Right hindlimb (tissue), 1 donor: ENCODE measurements around the gene MTFR1L.

Experiments
- DNase-seq: peaks from one replicate; pipeline ENCODE4 v3.0.0-alpha.2; 2018

Gene MTFR1L

DNA sequence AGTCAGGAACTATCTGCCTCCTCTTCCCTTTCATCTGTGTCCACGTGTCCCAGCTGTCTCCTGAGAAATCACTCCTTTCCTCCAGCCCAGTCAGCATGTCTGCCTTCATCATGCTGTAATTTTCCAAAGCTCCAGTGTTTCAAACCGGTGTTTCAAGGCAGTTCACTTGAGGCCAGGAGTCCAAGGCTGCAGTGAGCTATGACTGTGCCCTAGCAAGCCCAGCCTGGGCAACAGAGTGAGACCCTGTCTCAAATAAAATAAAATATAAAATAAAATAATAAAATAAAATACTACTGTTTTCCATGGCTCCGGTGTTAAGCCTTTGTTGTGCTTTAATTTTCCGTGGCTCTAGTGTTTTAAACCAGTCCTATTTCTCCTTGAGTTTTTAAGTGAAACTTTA, 27.6 kb upstream of the MTFR1L start:
- no peak for DNase-seq

DNA sequence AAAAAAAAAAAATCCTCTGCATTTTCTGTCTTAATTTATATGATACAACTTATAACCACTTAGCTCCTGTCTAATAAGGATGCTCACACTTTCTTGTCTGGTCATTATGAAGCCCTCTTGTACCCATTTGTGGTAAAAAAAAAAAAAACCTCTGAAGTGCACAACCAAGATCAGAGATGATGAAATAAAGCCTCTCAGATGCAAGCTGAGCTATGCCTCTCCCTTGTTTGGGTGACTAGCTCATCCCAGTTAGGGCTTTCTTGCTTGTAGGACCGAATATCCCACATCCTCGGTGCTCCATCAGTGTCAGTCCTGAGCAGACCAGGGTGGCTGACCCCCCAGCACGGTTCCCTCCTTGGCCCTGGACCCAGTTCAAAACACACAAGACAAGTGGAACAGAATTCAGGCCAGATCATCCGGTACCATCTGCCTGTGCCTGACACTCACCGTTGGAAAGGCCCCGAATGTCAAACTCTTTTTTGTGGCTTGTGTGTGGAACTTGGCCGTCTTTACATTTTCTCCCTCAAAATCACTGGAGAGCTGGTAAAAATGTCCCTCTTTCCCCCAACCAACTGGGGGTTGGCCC, 26.1 kb upstream of the MTFR1L start:
- no peak for DNase-seq

DNA sequence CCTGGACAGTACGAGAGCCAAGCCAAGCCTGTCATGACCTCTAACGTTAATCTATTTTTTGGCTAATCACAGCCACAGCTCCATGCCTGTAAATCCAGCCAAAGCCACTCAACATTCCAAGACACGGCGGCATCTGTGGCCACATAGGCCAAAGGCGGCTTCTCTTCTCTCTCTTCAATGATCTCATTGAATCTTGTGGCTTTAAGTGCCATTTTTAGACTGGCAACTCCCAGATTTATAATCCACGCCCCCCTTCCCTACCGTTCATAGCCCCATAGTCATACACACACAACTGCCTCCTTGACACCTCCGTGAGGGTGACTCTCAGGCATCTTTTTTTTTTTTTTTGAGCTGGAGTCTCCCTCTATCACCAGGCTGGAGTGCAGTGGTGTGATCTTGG, 25.4 kb upstream of the MTFR1L start:
- no peak for DNase-seq

DNA sequence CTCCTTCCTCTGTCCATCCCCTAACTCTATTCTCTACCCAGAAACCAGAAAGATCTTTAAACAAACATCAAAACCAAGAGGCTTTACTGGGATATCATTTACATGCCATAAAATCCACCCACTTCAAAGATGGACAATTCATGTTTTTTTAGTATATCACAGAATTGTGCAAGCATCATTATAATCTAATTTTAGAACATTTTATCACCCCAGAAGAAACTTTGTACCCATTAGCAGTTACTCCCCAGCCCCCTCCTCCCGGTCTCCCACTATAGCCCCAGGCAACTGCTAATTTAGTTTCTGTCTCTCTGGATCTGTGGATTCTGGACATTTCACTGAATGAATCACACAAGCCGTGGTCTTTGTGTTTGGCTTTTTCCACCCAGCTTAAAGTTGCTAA, 24.5 kb upstream of the MTFR1L start:
- DNase-seq: no peak

DNA sequence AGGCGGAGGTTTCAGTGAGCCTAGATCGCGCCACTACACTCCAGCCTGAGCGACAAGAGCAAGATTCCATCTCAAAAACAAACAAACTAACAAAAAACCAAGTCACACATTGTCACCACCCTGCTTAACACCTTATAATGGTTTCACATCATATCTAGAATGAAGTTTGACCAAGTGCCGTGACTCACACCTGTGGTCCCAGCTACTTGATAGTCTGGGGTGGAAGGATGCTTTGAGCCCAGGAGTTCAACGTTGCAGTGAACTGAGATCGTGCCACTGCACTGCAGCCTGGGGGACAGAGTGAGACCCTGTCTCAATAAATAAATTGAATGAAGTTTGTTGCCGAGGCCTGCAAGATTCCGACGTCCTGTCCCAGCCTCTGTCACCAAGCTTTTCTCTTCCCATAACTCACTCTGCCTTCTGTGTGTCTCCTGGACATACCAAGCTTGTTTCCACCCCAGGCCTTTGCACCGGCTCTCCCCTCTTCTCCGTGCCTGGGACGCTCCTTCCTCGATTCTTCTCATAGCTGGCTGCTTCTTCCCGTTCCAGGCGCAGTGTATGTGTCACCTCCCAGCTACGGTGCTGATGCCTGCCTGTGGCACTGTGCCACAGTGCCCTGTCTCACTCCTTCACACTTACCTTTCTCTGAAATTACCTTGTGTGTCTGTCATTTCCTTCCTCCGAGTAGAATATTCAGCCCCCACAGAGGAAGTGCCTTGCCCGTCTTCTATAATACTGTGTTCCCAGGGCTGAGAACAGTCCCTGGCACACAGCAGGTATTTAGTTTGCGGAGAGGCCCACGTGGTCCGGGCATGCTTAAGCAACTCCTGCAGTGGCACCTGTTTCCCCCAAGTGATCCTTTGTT, 23.6 kb upstream of the MTFR1L start:
- no peak for DNase-seq

DNA sequence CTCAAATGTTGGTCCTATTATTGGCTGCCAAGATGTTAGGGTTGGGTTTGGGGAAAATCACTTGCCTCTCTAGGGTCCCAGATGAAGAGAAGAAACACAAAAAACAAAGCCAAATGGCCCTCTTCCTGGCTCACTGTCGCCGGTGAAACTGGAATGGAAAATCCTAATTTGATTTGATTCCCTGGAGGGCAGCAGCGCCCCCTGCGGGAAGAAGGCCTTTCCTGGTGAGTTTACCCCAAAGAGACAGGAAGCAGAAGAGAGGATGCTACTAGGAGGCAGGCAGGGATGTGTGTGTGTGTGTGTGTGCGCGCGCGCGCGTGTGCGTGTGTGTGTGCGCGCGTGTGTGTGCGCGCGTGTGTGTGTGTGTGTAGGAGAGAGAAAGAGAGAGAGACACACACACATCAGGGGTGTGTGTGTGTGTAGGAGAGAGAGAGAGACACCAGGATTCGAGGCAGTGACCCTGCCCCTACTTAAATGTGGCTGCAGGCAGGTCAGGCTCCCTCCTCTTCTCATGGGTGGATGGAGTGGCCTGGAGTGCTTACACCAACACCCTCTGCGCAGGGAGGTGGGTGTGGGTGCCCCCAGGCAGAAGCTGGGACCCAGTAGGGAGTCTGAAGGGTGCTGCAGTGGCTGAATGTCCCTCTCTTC, 22.8 kb upstream of the MTFR1L start:
- peak; percentile 79 for DNase-seq

DNA sequence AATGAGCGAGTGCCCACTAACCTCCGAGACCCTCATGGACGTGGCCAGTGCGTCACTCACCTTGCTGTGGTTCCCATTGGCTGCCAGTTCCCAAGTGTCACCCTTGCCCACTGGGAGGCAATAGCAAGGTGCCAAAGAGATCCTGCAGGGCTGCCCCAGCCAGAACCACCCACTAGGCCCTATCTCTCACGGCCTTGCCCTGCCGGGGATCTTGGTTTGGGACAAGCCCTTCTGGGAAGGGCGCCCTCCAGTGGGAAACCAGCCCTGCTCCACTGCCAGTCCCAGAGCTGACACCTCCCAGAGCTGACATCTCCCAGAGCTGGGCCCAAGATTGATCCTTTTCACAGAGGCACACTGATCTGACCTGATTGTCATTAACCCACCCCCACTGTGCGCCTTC, 21.8 kb upstream of the MTFR1L start:
- no peak for DNase-seq

DNA sequence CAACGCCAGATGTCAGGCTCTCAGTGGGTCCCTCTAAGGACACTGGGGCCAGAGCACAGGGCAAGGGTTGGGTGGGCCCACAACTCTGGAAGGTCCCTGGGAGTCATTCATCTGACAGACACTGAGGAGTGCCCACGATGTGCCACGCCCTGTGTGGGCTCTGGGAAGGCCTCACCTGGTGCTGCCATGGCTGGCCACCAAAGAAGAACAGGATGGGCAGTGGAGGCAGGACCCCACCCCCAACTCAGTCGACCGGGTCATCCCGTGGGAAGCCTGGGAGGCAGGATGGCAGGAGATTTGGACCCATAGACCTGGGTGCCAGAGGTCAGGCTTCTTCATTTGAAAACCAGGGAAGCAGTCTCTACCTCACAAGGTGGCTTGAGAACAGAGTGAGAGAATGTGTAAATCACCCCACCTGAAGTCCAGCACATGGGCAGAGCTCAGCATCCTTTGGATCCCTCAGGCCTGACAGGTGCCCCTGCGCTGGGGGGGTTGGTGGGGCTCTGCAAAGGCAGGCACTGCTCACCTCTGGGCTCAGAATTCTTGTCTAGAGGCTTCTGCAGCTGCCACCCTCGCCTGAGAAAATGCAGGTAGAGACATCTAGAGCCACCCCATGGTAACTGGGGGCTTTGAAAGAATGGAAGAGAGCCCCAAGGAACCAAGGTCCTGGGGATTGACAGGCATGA, 20.9 kb upstream of the MTFR1L start:
- DNase-seq: no peak

DNA sequence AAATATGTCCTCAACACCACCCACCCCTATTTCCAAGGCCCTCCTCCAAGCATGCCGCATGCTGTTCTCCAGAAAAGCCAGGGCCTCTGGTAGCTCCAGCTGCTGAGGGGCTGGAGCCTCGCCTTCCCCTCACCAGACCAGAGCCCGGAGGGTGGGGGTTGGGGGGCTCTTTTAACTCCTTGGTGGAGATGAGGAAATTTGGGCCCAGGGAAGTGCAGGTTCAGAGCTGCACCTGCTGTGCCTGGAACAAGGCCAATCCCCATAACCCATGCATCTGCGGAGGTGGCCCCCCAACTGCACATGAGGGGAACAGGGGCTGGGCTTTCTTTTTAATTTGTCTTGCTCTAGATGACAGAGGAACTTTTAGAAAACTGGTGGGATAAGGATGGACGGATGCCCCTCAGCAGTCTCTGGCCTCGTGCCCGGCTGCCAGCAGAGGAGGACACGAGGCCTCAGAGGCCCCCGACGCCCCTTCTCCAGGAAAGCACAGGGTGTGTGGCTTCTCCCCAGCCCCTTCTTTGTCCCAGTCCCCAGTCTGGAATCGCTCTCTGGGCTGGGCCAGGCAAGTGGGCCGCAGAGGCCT, 20.3 kb upstream of the MTFR1L start:
- DNase-seq: no peak

DNA sequence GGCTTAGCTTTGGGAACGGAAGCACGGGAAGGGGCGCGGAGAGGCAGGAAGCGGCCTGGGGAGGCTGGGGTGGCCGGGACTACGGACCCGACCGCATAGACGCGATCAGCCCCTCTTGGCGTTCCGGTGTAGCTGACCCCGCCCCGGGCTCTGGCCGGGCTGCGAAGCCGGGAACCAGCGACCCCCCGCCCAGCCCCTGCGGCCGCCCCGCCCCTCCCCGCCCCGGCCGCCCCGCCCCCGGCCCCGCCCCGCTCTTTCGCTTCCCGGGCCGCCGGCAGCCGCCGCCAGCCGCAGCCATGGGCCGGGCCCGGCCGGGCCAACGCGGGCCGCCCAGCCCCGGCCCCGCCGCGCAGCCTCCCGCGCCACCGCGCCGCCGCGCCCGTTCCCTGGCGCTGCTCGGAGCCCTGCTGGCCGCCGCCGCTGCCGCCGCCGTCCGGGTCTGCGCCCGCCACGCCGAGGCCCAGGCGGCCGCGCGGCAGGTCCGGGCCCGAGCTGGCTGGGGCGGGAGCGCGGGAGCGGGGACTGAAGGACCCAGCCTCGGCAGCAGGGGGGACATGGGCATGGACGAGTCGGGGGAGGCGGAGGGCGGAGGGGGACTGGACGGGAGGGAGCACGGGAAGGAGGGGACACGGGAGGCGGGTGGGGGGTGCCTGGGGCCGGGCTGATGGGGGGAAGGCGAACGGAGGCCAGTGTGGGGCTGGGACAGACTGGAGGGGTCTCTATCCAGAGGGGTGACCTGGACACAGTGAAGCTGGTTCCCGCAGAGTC, 19.6 kb upstream of the MTFR1L start, which contains the start of gene SELENON:
Gene SELENON, plus strand, starts transcription at position 259 of the 768 bp plus-strand sequence. Its CDS starts 38 bp downstream, at position 297.
- DNase-seq: peak; percentile 86

DNA sequence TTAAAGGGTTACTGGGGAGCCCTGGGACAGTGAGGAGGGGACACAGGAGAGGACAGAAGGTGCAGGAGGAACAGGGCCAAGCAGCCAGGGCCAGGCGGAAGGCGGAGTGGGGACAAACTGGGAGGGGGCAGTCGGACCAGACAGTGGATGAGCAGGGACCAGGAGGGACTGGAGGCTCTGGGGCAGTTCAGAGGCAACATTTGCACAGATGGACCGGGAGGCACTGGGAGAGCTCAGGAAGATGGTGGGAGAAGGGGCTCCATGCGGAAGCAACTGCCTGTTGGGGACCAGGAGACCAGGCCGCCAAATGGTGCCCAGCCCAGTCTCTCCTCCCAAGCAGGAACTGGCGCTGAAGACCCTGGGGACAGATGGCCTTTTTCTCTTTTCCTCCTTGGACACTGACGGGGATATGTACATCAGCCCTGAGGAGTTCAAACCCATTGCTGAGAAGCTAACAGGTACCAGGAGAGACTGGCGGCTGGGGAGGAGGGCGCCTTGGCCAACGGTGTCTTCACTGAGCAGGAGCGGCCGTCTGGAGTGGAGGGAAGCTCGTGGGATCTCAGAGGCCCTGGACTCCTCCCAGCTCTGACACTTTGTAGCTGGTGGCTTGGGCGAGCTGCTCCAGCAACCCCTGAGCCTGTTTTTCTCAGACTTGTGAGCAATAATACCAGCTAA, 18.9 kb upstream of the MTFR1L start:
- DNase-seq: no peak

DNA sequence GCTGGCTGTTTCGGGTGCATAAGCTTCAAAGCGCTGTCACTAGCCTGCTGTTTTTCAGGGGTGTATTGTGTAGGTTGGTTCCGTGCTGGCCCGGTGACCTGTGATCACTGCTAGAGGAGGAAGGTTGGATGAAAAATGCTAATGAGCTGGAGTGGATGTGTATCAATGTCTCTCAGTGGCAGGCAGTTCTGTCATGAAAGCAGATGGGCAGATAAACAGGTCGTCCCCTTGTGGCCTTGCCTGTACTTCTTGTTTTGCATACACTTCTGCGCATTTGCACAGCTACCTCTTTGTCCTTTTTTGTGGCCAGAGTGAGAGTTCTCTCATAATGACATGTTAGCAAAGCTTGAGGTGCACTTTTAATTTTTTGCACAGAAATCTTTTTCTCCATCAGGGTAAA, 16.8 kb upstream of the MTFR1L start:
- DNase-seq: no peak

DNA sequence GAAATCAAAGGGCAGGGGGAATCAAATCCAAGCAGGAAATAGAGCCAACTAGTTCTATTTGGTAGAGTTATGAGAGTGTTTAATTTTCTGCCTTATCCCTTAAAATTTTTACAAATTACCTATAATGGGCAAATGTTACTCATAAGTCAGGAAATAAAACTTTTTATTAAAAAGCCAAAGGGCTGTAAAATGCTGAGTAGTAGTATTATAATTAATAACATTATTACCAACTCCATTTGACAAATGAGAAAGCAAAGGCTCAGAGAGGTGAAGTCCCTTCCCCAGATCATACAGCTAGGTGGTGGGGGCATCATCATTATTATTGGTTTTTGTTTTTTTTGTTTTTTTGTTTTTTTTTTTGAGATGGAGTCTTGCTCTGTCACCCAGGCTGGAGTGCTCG, 16.4 kb upstream of the MTFR1L start:
- no peak for DNase-seq

DNA sequence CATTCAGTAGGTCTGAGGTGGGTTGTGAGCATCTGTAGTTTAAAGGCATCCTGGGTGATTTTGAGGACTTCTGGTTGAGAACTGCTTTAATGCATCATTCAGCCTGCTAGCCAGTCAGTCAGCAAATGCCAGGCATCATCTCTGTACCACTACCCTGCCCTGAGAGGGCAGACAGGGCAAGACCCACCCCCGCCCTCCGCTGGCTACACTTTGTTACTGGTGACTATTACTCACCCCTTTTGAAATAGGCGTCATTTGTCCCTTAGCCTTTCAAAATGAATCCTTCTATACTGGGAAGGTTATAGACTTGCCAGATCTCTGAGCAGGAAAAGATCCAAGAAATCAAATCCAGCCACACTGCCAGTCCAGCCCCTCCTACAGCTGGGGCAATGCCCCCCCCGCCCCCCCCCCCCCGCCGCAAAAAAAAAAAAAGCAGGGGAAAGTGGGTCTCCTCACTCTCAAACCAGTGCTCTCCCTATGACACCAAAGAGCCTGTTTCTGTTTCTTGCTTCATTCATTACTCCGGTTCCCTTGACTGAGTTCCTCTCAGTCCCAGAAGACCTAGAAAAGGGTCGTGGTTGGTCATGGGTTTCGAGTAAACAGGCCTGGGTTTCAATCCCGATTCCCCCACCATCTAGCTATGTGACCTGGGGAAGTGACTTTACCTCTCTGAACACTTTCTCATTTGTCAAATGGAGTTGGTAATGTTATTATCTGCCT, 15.3 kb upstream of the MTFR1L start:
- no peak for DNase-seq

DNA sequence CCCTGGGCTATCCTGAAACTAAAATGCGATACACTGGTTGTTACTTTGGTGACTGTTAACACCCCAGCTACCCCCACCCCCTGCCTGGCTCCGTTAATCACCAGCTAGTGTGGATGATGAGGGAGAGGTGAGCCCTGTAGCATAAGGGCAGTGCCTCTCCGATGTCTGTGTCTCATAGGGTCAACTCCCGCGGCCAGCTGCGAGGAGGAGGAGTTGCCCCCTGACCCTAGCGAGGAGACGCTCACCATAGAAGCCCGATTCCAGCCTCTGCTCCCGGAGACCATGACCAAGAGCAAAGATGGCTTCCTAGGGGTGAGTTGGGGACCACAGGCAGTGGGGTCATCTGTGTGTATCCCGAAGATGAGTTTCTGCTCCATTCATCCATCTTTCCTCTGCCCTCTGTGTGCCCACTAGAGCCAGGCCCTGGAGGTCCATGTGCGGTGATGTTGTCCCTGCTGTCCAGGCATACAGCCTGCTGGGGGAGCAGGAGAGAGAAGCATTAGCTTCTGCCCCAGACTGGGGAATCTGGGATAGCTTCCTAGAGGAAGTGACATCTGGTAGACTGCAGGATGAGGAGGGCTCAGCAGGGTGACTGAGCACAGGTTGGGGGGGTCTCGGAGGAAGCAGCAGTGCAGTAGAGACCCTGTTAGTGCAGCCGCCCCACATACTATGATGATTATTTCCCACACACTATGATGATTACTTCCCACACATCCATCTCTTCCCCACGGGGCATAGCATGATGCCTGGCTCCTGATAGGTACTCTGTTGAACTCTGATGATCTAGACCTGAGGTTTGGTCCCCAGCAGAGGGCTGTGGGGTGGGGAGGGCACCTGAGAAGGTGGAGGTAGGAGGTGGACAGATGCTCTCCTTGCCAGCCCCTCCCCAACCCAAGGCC, 14.5 kb upstream of the MTFR1L start:
- DNase-seq: no peak

DNA sequence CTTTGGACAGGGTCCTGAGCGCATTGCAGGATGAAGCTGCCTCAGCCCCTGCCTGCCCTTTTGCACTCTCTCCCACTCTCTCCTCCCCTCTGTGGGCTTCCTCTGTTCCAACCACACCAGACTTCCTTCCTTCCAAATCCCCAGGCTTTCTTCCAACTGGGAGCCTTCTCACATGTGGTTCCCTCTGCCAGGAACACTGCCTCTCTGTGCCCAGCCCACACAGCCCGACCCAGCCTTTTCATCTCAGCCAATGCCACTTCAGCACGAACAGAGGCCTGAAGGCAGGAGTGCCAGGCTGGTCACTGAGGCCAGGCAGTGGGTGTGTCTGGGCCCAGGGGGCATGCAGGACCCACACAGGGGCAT, 13.9 kb upstream of the MTFR1L start:
- DNase-seq: peak; percentile 71

DNA sequence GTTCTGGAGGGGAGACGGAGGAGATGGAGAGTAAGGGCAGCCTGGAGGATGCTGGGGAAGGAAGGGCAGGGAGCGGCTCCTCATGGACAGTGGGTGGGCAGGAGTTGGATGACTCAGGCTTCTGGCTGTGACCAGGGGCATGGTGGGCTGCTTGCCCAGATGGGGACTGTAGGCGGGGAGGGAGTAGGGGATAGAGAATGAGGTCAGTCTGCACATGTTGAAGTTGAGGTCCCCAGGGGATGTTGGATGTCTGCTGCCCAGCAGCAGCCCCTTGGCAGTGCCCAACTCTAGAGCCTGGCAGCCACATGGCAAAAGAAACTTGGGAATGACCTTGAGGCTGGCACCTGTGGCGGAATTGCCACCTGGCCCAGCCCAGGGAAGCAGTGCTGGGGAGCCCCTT, 13.3 kb upstream of the MTFR1L start:
- peak; percentile 69 for DNase-seq

DNA sequence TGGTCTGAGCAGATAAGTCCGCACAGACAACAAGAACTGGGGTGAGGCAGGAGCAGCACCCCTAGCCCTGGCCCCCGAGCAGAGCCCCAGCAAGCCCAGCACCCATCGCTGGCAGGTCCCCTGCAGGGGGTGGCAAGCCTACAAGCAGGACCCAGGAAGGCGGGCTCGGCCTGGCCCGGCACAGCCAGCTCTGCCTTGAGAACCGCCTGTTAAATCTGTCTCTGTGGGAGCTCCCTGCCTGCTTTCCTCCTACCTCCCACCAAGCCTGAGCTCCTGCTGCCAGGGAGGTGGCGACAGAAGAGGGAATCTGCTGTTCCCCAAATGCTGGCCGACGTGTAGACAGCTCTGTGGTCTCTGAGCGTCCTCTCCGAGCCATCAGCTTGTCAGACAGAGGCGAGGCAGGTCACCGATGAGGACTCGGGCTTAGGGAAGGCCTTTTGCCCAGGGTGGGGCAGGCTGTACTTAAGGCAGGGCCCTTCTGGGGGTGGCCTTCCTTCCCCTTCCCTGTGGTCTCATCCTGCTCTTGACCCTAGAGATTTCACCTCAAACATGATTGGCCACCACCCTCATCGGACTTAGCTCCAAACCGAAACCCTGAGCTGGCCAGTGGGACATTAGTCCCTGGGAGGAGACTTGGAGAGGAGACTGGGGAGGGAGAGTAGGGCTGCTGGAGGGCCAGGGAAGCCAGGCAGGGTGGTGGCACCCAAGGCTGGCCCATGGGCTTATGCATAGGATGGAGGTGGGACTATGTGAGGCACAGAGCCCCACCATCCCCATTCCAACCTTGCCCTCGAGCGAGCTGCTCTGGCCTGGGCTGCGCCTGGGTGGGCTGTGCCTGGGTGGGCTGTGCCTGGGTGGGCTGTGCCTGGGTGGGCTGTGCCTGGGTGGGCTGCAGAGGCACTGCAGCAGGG, 12.0 kb upstream of the MTFR1L start:
- DNase-seq: no peak
